ENCODE measurements around the gene MMEL1.
A peak's percentile ranks its signal among the peaks of the same experiment; 100 is the strongest.
"Not testable (repeated sequence)": the region's sequence is repeated elsewhere in the genome, so short reads cannot be mapped to it uniquely, and the experiment has no call there.

Gene MMEL1

DNA sequence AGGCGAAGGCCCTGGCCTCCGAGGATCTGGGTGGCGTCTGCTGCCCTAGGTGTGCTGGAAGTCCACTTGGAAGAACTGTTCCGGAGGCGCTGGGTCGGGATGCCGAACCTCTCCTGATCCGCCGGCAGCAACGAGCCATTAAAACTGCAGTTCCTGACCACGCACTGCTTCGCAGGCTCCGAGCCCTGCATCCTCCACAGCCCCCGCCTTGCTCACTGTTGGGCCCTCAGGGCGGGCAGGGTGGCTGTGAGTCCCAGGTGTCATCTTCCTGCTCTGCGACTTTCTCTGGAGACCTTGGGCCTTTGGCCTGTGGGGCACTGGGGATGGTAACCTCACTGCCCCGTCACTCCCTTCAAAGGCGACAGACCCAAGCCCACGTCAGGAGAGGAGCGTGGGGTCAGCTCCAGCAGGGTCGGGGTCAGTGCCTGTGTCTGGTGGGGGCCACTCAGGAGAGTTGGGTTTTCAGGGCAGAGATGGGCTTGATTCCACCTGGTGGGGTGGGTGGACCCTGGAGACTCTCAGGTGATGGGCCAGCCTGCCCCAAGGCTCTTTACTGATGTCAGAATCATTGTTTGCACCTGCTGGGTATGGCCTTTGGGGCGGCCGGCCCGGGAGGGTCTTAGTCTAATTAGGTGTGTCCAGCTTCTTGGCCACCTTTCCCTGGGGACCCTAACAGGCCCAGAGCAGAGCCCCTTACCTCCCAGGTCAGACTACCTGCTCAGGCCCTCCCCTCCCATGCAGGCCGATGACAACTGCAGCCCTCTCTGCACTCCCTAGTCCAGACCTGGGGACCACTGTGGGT is 43.2 kb downstream of the MMEL1 start:
- no peak for DNase-seq (ENCODE audit: low read depth)

- no peak for DNase-seq (ENCODE audit: low read depth)
Observed at GRCh38 chr1:2588661-2589430, 44.0 kb downstream of the MMEL1 start.

DNA sequence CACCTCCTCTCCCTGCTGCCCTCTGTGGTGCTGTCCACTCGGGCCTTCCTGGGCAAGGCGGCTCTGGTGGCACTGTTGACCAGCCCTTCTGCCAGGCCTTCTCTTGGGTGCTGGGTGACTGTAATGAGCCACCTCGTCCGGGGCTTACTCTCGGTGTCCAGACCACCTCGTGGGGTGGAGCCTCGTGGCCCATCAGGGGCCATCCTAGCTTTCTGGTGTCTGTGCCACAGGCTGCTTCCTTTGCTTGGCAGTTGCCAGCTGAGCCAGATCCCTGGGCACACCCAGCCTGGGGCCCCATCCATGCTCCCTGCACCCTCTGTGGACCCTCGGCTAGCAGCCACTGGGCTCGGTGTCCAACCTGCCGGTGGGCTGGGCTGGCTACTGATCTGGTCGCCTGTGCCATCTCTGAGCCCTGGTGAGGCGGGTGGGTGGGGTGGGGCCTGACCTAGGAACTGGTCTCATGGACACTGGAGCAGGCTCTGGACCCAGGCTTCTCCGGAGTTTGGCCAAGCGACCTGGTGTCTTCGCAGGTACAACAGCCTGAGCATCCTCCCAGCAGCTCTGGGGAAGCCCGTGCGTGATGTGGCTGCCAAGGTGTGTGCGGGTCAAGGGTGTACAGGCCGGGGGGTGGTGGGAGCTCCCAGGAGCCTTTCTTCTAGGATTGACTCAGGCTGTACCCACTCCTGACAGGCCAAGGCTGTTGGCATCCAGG is 44.8 kb downstream of the MMEL1 start:
- DNase-seq (ENCODE audit: low read depth) = no peak

- DNase-seq (ENCODE audit: low read depth) = peak; percentile 34
Observed at GRCh38 chr1:2587071-2587859, 45.6 kb downstream of the MMEL1 start.

DNA sequence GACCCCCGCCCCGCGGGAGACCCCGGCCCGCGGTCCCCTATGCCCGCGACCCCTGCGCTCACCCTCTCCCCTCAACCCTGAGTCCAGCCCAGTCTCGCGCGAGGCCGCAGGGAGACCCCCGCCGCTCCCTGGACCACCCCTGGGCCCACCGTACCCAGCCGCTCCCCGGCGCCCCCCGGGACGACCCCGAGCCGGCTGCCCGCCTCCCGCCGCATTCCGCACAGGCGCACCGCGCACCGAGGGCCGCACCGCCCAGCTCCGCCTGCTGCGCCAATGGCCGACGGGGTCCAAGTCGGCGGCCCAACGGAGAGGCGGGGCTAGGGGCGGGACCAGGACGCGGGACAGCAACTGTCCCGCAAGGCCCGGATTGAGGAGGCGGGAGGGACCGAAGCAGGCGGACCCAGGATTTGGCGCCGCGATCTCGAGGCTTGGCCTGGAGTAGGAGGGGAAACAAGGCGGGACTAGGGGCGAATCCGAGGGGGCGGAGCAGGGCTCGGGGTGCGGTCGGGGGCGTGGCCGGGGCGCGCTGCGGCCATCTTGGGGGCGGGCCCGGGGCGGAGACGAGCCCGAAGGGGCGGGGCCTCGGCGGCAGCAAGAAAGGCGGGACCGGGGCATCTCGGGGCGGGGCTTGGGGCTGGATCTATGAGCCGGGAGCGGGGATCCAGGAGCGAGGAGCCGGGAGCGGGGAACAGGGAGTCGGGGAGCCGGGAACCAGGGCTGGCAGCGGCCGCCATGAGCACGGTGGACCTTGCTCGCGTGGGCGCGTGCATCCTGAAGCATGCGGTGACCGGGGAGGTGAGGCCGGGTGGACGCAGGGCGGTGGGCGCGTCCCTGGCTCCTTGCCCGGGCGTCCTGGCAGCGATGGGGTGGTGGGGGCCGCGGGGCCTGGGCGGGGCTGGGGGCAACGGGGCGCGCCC is 46.4 kb downstream of the MMEL1 start, which contains the start of gene PRXL2B:
Gene PRXL2B, plus strand, starts transcription at position 624 of the 917 bp plus-strand sequence. Its CDS starts 109 bp downstream, at position 733.
- peak; percentile 99 for DNase-seq (ENCODE audit: low read depth)

- DNase-seq (ENCODE audit: low read depth) = peak; percentile 64
Observed at GRCh38 chr1:2585318-2586092, 47.3 kb downstream of the MMEL1 start.

DNA sequence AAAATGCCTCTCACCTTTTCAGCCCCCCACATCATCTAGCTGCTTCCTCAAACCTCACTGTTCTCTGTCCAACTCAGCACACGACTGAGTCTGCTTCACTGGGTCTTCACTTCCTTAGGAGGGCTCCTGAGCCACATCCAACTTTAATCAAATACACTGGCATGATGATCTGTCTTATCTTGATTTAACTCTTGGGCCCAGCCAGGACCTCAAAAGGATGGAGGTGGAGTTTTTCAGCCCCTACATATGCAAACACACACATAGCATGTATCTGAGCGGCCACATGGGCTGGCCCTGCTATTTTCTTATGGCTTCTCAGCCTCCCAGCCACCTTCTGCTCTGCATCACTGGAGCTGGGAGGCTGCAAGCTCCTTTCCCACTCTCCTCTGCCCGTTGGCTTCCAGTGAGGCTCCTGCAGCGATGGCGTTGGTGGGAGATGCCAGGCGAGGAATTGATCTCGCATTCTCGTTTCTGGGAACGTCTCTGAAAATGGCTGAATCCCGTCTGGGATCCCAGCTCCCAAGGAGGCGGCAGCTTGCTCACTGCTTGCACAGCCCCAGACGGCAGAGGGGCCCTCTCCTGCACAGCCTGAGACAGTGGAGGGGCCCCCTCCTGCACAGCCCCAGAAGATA is 48.0 kb downstream of the MMEL1 start:
- no peak for DNase-seq (ENCODE audit: low read depth)

GRCh38 chr1:2583871-2584351 is 48.9 kb downstream of the MMEL1 start:
- no peak for DNase-seq (ENCODE audit: low read depth)

- DNase-seq (ENCODE audit: low read depth) = no peak
Observed at GRCh38 chr1:2583331-2583791, 49.5 kb downstream of the MMEL1 start.

- DNase-seq (ENCODE audit: low read depth) = no peak
Observed at GRCh38 chr1:2582391-2582790, 50.4 kb downstream of the MMEL1 start.

DNA sequence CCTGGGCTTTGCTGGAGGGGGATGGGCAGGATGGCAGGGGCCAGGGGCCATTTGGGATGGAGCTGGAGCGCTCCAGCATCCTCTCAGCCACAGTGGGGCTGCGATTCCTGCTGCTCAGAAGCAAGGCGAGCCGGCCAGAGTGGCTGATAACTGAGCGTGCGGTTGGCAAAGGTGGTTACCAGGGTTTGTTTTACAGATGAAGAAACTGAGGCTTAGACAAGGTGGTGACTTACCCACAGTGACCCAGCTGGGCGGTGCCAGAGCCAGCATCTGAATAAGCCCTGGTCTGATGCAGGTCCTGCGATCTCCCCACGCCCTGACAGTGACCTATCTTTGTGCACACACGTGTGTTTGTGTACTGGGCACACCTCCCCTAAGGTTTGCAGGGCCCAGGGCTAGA is 52.1 kb downstream of the MMEL1 start:
- DNase-seq (ENCODE audit: low read depth) = no peak

DNA sequence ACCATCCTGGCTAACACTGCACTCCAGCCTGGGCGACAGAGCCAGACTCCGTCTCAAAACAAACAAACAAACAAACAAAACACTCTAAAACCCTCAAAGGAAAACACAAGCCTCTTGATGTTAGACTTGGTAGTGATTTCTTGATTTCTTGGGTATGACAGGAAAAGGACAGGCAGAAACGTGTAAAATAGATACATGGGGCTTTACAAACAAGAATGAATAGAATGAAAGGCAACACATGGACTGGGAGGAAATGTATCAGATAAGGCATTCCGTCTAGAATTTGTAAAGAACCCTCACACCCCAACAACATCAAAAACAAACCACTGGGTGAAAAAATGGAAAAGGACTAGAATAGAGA is 54.1 kb downstream of the MMEL1 start:
- no peak for DNase-seq (ENCODE audit: low read depth)

DNA sequence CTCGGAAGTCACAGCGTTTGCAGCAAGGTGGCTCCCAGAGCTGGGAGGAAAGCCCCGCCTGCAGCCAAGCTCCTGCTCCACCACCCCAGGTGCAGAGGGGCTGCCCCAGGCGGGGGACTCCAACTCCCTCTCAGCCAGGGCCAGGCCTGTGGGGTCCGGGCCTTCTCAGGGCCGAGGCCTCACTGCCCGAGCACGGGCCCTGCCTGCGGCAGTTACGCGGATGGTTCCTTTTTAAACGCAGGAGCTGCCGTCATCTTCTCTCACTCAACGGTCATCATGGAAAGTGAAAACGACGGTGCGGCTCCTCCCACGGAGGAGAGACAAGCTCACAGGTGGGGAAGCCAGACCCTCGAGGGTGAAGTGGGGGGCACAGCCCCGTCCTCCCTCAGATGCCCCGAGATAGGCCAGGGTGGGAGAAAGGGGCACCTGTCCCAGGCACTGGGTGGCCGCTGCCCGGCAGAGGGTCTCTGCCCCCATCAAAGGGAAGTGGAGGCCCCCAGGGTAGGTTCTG is 55.2 kb downstream of the MMEL1 start:
- not testable (repeated sequence) for DNase-seq (ENCODE audit: low read depth)

DNA sequence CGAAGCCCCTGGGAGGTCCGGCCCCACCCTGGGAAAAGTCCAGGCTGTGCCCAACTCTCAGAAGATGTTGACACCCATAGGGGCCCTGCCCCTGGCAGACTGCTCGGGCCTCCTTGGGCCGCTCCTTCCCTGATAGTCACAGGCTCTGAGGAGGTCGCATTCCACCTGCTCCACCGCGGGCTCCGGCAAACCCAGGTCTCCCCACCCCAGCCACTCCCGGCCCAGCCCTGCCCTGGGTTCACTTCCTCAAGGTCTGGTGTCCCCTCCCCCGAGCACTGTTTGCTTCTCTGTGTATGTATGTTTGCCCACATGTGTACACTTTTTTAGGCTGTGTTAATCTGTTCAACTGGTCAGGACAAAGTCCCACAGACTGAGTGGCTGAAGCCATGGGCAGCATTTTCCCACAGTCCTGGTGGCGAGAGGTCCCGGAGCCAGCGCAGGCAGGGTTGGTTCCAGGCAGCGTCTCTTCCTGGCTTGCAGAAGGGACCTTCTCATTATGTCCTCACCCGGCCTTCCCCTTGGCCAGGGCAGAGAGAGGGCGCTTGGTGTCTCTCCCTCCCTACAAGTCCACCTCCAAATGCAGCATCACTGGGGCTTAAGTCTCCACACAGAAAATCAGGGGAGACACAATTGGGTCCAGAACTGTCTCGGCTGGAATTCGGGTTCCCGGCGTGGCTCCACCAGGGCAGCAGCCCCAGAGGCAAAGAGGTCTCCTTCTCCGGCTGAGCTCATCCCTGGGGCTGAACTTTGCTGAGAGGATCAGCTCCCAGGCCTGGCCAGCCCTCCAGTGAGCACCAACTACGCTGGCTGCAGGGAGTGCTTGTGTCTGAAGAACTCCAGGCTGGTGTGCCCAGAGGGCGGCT is 56.8 kb downstream of the MMEL1 start:
- DNase-seq (ENCODE audit: low read depth) = no peak

GRCh38 chr1:2574350-2574749 is 58.5 kb downstream of the MMEL1 start:
- DNase-seq (ENCODE audit: low read depth) = peak; percentile 45

DNA sequence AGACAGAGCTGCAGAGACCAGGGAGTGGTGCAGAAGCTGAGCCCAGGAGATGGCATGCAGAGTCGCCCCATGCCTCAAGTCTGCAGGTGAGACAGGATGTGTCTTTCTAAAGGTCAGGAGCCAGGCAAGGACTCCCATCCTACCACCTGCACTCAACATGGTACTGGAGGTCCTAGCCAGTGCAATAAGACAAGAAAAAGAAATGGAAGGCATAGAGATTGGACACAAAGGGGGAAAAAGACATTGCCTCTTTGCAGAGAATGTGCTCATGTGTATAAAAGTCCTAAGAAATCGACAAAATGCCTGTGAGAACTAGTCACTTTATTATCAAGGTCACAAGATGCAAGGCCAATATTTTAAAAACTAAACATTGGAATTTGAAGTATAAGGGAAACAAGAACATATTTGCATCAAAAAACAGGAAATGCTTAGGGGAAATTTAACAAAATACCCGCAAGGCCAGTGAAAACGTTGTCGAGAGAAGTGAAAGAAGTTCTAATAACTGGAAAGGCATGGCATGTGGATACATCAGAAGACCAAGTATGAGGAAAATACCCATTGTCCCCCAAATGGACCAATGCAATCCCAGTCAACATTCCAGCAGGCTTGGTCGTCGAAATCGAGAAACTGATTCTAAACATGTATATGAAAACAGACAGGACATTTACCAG is 59.4 kb downstream of the MMEL1 start:
- no peak for DNase-seq (ENCODE audit: low read depth)

DNA sequence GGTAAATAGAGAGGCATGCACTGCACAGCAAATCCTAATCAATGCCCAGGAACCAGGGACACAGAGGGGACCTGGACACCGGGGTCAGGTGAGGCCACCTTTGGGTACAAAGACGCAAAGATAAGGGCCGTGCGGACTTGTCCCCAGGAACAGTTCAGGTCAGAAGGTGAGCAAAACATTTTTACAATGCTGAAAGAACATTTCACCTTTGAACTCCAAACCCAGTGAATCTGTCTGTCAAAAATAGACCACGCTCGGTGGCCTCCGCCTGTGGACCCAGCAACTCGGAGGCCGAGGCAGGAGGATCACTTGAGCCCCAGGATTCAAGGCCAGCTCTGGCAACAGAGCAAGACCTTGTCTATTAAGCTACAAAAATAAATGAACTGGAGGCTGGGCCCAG is 61.5 kb downstream of the MMEL1 start:
- no peak for DNase-seq (ENCODE audit: low read depth)
